ENCODE results near the gene EAF2. TPM values are rescaled to one million over a fixed set of nuclear protein-coding genes. Genes with fewer than 3 reads are reported as not detected.
A peak's percentile ranks its signal among the peaks of the same experiment; 100 is the strongest.
"Not testable (repeated sequence)": the region's sequence is repeated elsewhere in the genome, so short reads cannot be mapped to it uniquely, and the experiment has no call there.

Gene EAF2
- total and polyA plus RNA-seq, 12 donors: 1.4 to 13.9 (median 5.8) TPM

GRCh38 chr3:121839962-121840361 lies 5.0 kb downstream of the EAF2 start:
- 94 to 98% (median 97%) methylated on average over 18 to 23 of the region's 23 CpGs for WGBS, 4 donors
- intact Hi-C loops (cut with DNase I): no loop called here

GRCh38 chr3:121844892-121845291 lies 9.9 kb downstream of the EAF2 start:
- DNase-seq: no peak
- Histone ChIP-seq H3K27me3 (no peaks in the 10 kb centered on the region), H3K9me3 (replicated peaks in 1 of 3) (no peaks in the 10 kb centered on the region), H3K4me3 (no peak overlapping the region), H3K4me1 (replicated peaks in 1 of 2) (no peaks in the 10 kb centered on the region), H3K27ac (no peak overlapping the region), H3K36me3 (replicated peaks in 1 of 2) (no peaks in the 10 kb centered on the region)
- no peak for TF ChIP-seq CTCF (IDR thresholded peaks at IDR 0.05)
- no peak for TF ChIP-seq POLR2A (IDR thresholded peaks at IDR 0.05)
- intact Hi-C loops (cut with DNase I): no loop called here
- WGBS, 4 donors: 94 to 98% (median 97%) methylated on average over 7 of the region's 7 CpGs

More at GRCh38 chr3:121839962-121840361, 5.0 kb downstream of the EAF2 start:
- Histone ChIP-seq H3K4me3 (no peak overlapping the region), H3K9me3 (replicated peaks in 1 of 3) (no peaks in the 10 kb centered on the region), H3K4me1 (replicated peaks in 1 of 2) (no peaks in the 10 kb centered on the region), H3K27ac (no peak overlapping the region), H3K27me3 (no peaks in the 10 kb centered on the region), H3K36me3 (replicated peaks in 1 of 2) (no peaks in the 10 kb centered on the region)
- no peak for DNase-seq
- TF ChIP-seq POLR2A (IDR thresholded peaks at IDR 0.05) (no peak), CTCF (IDR thresholded peaks at IDR 0.05) (no peak)

GRCh38 chr3:121852256-121852655 lies 17.2 kb downstream of the EAF2 start:
- WGBS, 4 donors: 87 to 94% (median 91%) methylated on average over 2 of the region's 2 CpGs
- intact Hi-C loops (cut with DNase I): no loop called here

GRCh38 chr3:121855555-121855954 lies 20.5 kb downstream of the EAF2 start:
- no peak for DNase-seq
- H3K27ac ChIP-seq: no peak overlapping the region
- H3K4me1 ChIP-seq (replicated peaks in 1 of 2): no peaks in the 10 kb centered on the region
- H3K9me3 ChIP-seq (replicated peaks in 1 of 3): no peaks in the 10 kb centered on the region
- WGBS, 4 donors: 44 to 56% (median 45%) methylated on average over 5 of the region's 5 CpGs
- TF ChIP-seq POLR2A (IDR thresholded peaks at IDR 0.05): no peak
- peak in 3 of 6 experiments; percentile 8 to 11 (median 11) for TF ChIP-seq CTCF (IDR thresholded peaks at IDR 0.05)
- H3K36me3 ChIP-seq (replicated peaks in 1 of 2): no peaks in the 10 kb centered on the region
- no peaks in the 10 kb centered on the region for H3K27me3 ChIP-seq
- no peak overlapping the region for H3K4me3 ChIP-seq
- intact Hi-C loops (cut with DNase I): no loop called here

More at GRCh38 chr3:121852256-121852655, 17.2 kb downstream of the EAF2 start:
- Histone ChIP-seq H3K9me3 (replicated peaks in 1 of 3) (no peaks in the 10 kb centered on the region), H3K4me1 (replicated peaks in 1 of 2) (no peaks in the 10 kb centered on the region), H3K27me3 (no peaks in the 10 kb centered on the region), H3K36me3 (replicated peaks in 1 of 2) (no peaks in the 10 kb centered on the region), H3K4me3 (no peak overlapping the region), H3K27ac (no peak overlapping the region)
- no peak for DNase-seq
- TF ChIP-seq CTCF (IDR thresholded peaks at IDR 0.05) (no peak), POLR2A (IDR thresholded peaks at IDR 0.05) (no peak)

GRCh38 chr3:121857778-121858177 lies 22.8 kb downstream of the EAF2 start:
- 80 to 96% (median 93%) methylated on average over 3 to 5 of the region's 5 CpGs for WGBS, 4 donors
- H3K36me3 ChIP-seq (replicated peaks in 1 of 2); H3K9me3 ChIP-seq (replicated peaks in 1 of 3); H3K27ac ChIP-seq; H3K4me3 ChIP-seq; H3K4me1 ChIP-seq (replicated peaks in 1 of 2); DNase-seq; H3K27me3 ChIP-seq; intact Hi-C loops (cut with DNase I): not testable (repeated sequence)

GRCh38 chr3:121863247-121863646 lies 28.2 kb downstream of the EAF2 start:
- H3K27me3 ChIP-seq; H3K4me3 ChIP-seq; H3K36me3 ChIP-seq (replicated peaks in 1 of 2); intact Hi-C loops (cut with DNase I); H3K4me1 ChIP-seq (replicated peaks in 1 of 2); H3K9me3 ChIP-seq (replicated peaks in 1 of 3); DNase-seq; H3K27ac ChIP-seq: not testable (repeated sequence)
- WGBS, 4 donors: 94 to 97% (median 95%) methylated on average over 5 to 9 of the region's 9 CpGs

All from adrenal gland (tissue), 12 donors.